DOHH2 (cell line): ENCODE data around the gene SCN4A.

Source experiments
- H3F3A ChIP-seq: fragments of 200-600 bp; sonication (generic), shearing (Covaris generic); 2 replicates; pipeline ENCODE4 v1.6.0; 2016; ENCODE audit warnings: antibody characterized with exemption, mild to moderate bottlenecking; ENCODE audit not compliant: control insufficient read depth, insufficient read depth
- H3K27ac ChIP-seq: fragments of 200-600 bp; sonication (generic); 2 replicates; pipeline ENCODE4 v1.5.1; 2014; ENCODE audit warnings: low read depth, mild to moderate bottlenecking, low read length, moderate library complexity
- H3K27me3 ChIP-seq: fragments of 200-600 bp; sonication (generic); 2 replicates; pipeline ENCODE4 v1.6.1; 2014; ENCODE audit warnings: mild to moderate bottlenecking, low read length, mixed read lengths; ENCODE audit not compliant: control insufficient read depth
- H3K36me3 ChIP-seq: fragments of 200-600 bp; sonication (generic); 2 replicates; pipeline ENCODE4 v1.6.1; 2014; ENCODE audit warnings: mild to moderate bottlenecking, low read length, moderate library complexity, mixed read lengths; ENCODE audit not compliant: control insufficient read depth
- H3K4me1 ChIP-seq: fragments of 200-600 bp; sonication (generic); 2 replicates; pipeline ENCODE4 v1.6.1; 2014; ENCODE audit warnings: mild to moderate bottlenecking, low read length, mixed read lengths; ENCODE audit not compliant: control insufficient read depth
- H3K4me2 ChIP-seq: fragments of 200-600 bp; sonication (generic); 2 replicates; pipeline ENCODE4 v1.6.0; 2014; ENCODE audit warnings: mild to moderate bottlenecking, low read length, moderate library complexity
- H3K4me3 ChIP-seq: fragments of 200-600 bp; sonication (generic); 2 replicates; pipeline ENCODE4 v1.5.1; 2014; ENCODE audit warnings: mild to moderate bottlenecking, low read length, mixed read lengths
- H3K79me2 ChIP-seq: fragments of 200-600 bp; sonication (generic); 2 replicates; pipeline ENCODE4 v1.6.1; 2014; ENCODE audit warnings: mild to moderate bottlenecking, low read length, mixed read lengths; ENCODE audit not compliant: control insufficient read depth
- H3K9me2 ChIP-seq: fragments of 200-600 bp; sonication (generic); replicated peaks from 2 replicates; pipeline ENCODE4 v1.6.1; 2014; ENCODE audit warnings: mild to moderate bottlenecking, low read length, mixed read lengths; ENCODE audit not compliant: control insufficient read depth
- H3K9me3 ChIP-seq: fragments of 200-600 bp; sonication (generic); 2 replicates; pipeline ENCODE4 v1.6.1; 2014; ENCODE audit warnings: antibody characterized with exemption, low read length, mixed read lengths; ENCODE audit not compliant: control insufficient read depth, insufficient read depth
- H4K20me1 ChIP-seq: fragments of 200-600 bp; sonication (generic); 2 replicates; pipeline ENCODE4 v1.6.0; 2014; ENCODE audit warnings: low read depth, mild to moderate bottlenecking, antibody characterized with exemption, low read length, moderate library complexity; ENCODE audit not compliant: control insufficient read depth, insufficient read depth
- CTCF ChIP-seq: fragments of 200-600 bp; sonication (generic); IDR thresholded peaks from one replicate; pipeline ENCODE4 v1.5.1; 2014; ENCODE audit warnings: antibody characterized with exemption, mild to moderate bottlenecking, low read depth, low read length; ENCODE audit not compliant: poor library complexity, severe bottlenecking
- EZH2phosphoT487 ChIP-seq: fragments of 200-600 bp; sonication (generic); IDR thresholded peaks from 2 replicates; pipeline ENCODE4 v1.6.1; 2017; ENCODE audit warnings: borderline replicate concordance, mild to moderate bottlenecking, antibody characterized with exemption, low read length, moderate library complexity, mixed read lengths

The SCN4A gene

GRCh38 chr17:63978272-63979200, 5.8 kb upstream of the SCN4A start:
- no peaks in the 10 kb centered on the region for H3F3A ChIP-seq
- peaks cover 37% of the 10 kb centered on the region for H3K27me3 ChIP-seq
- no peaks in the 10 kb centered on the region for H4K20me1 ChIP-seq
- H3K9me2 ChIP-seq: no peaks in the 10 kb centered on the region
- no peak overlapping the region for H3K4me2 ChIP-seq
- no peaks in the 10 kb centered on the region for H3K36me3 ChIP-seq
- no peaks in the 10 kb centered on the region for H3K79me2 ChIP-seq
- no peak overlapping the region for H3K4me3 ChIP-seq
- H3K9me3 ChIP-seq: peaks cover 14% of the 10 kb centered on the region; the same call in 1 of the 2 replicates
- no peaks in the 10 kb centered on the region for H3K4me1 ChIP-seq
- no peak overlapping the region for H3K27ac ChIP-seq
- TF ChIP-seq EZH2phosphoT487 (no peak), CTCF (no peak)

DNA sequence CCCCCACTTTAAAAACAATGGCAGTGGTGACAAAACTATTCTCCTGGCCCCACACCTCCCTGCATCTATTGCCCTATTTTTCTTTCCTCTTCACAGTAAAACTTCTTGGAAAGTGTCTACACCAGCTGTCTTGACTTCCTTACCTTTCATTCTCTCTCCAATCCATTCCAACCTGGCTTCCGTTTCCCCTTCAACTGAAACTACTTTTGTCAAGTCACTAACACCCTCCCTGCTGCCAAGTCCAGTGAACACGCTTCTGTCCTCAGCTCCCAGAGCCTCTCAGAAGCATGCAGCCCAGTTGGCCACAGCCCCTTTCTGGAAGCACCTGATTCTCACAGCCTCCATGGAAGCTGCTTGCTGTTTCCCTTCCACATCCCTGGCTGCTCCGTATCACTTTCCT, 4.0 kb upstream of the SCN4A start:
- no peak for TF ChIP-seq CTCF
- TF ChIP-seq EZH2phosphoT487: no peak
- Histone ChIP-seq H3K79me2 (no peaks in the 10 kb centered on the region), H3K9me3 (0 out of 2 replicates have a peak, but pooled peaks cover 1% of the 10 kb centered on the region), H4K20me1 (no peaks in the 10 kb centered on the region), H3K4me3 (no peak overlapping the region), H3K9me2 (no peaks in the 10 kb centered on the region), H3K4me1 (no peaks in the 10 kb centered on the region), H3K27ac (no peak overlapping the region), H3K36me3 (no peaks in the 10 kb centered on the region), H3K4me2 (no peak overlapping the region), H3F3A (no peaks in the 10 kb centered on the region), H3K27me3 (peaks cover 37% of the 10 kb centered on the region)

DNA sequence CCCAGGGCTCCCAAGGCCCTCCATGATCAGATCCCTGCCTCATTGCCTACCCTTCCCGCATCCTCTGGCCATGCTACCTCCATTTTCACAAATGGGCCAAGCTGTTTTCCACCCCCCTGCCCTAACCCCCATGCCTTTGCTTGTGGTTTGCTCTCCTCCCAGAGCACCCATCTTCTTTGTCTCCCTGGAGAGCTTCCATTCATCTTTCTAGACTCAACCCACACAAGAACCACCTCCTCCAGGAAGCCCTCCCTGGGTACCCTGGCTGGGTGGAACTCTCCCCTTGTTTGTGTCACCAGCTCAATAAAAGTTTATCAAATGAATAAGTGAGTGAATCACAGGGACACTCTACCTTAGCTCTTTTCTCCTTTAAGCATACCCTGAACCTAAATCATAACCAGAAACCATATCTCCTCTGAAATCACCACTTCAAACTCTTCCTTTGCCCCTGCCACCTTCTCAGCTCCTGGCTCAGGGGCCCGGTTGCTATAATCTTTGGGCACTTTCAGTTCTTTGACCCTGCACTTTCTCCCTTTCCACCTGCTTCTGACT, 2.9 kb upstream of the SCN4A start:
- Histone ChIP-seq H3K4me1 (no peaks in the 10 kb centered on the region), H3K9me2 (no peaks in the 10 kb centered on the region), H3F3A (no peaks in the 10 kb centered on the region), H3K4me3 (no peak overlapping the region), H3K36me3 (no peaks in the 10 kb centered on the region), H3K79me2 (no peaks in the 10 kb centered on the region), H3K27ac (no peak overlapping the region), H4K20me1 (no peaks in the 10 kb centered on the region), H3K4me2 (no peak overlapping the region), H3K9me3 (no peaks in the 10 kb centered on the region), H3K27me3 (peaks cover 37% of the 10 kb centered on the region)
- TF ChIP-seq EZH2phosphoT487 (no peak), CTCF (no peak)
